GM12878 (cell line): ENCODE results near the gene GPR31. TPM values are rescaled to one million over a fixed set of nuclear protein-coding genes. Genes with fewer than 3 reads are reported as not detected.

Experiments used
- ATAC-seq: fragments of 200-7000 bp; cut with Tn5 transposase; 3 replicates; pipeline ENCODE4 v1.9.1; 2020; ENCODE audit warnings: mild to moderate bottlenecking, moderate library complexity
- BruUV-seq: library from RNA; stranded (reverse); fragments of 400-500 nt; replicated peaks from 2 replicates; lab custom pipeline; 2021; lab: Mats Ljungman, UMichigan
- CTCF ChIA-PET: fragments of 300-600 bp; sonication (Branson Sonifier 250); formaldehyde crosslinking; extraction: SDS; loops from one replicate; lab custom pipeline; 2021; ENCODE audit warnings: inconsistent platforms; lab: Yijun Ruan, JAX
- POLR2A ChIA-PET: fragments of 350-600 bp; formaldehyde crosslinking; extraction: SDS; loops from one replicate; lab custom pipeline; 2021; ENCODE audit warnings: inconsistent platforms; lab: Charles Lee
- RAD21 ChIA-PET: fragments of 300-600 bp; sonication (Branson Sonifier 250); formaldehyde crosslinking; loops from one replicate; lab custom pipeline; 2023; ENCODE audit warnings: antibody characterized with exemption; ENCODE audit not compliant: unreplicated experiment; lab: Charles Lee
- SMC1A ChIA-PET: fragments of 300-600 bp; sonication (Branson Sonifier 250); formaldehyde crosslinking; loops from one replicate; lab custom pipeline; 2023; ENCODE audit not compliant: unreplicated experiment, uncharacterized antibody; lab: Charles Lee
- DNase-seq: peaks from one replicate; pipeline ENCODE4 v3.0.0-alpha.2; 2011; ENCODE audit warnings: low read depth, low spot score
- FAIRE-seq: peaks from 3 replicates; lab custom pipeline; 2011; peaks lifted over from hg19 to GRCh38; lab: Jason Lieb, UNC
- H2AFZ ChIP-seq: 2 replicates; pipeline ENCODE4 v1.6.0; 2011; ENCODE audit warnings: low read depth, low read length, control low read depth; ENCODE audit not compliant: control insufficient read depth
- H3K27ac ChIP-seq: 2 replicates; pipeline ENCODE4 v1.5.1; 2011; ENCODE audit warnings: control low read depth; ENCODE audit not compliant: control insufficient read depth, insufficient read depth
- H3K27me3 ChIP-seq, 2 experiments: replicated peaks in 1 of 2; 2 replicates each; pipeline versions ENCODE4 v1.6.0 to v1.6.1; 2011; ENCODE audit warnings: low read length in 1 of 2; ENCODE audit not compliant: control insufficient read depth in 2 of 2, insufficient read depth in 2 of 2
- H3K36me3 ChIP-seq, 2 experiments: 2 replicates each; pipeline ENCODE4 v1.5.1; 2011; ENCODE audit warnings: low read length in 1 of 2; ENCODE audit not compliant: control insufficient read depth in 2 of 2, insufficient read depth in 2 of 2
- H3K4me1 ChIP-seq: 2 replicates; pipeline ENCODE4 v1.6.1; 2011; ENCODE audit warnings: mild to moderate bottlenecking, low read length, moderate library complexity, mixed read lengths; ENCODE audit not compliant: control insufficient read depth, insufficient read depth
- H3K4me2 ChIP-seq: 2 replicates; pipeline ENCODE4 v1.6.0; 2011; ENCODE audit warnings: control low read depth; ENCODE audit not compliant: control insufficient read depth, insufficient read depth
- H3K4me3 ChIP-seq: fragments of 200-600 bp; sonication (generic); 2 replicates; pipeline ENCODE4 v1.5.1; 2016
- H3K79me2 ChIP-seq: 2 replicates; pipeline ENCODE4 v1.6.0; 2011; ENCODE audit warnings: low read length; ENCODE audit not compliant: control insufficient read depth, insufficient read depth
- H3K9ac ChIP-seq: 2 replicates; pipeline ENCODE4 v1.8.0; 2011; ENCODE audit warnings: low read length, control low read depth, mixed read lengths; ENCODE audit not compliant: control insufficient read depth, insufficient read depth
- H3K9me3 ChIP-seq: replicated peaks from 3 replicates; pipeline ENCODE4 v1.5.1; 2011; ENCODE audit warnings: mild to moderate bottlenecking, low read length; ENCODE audit not compliant: control insufficient read depth, insufficient read depth
- H4K20me1 ChIP-seq: 2 replicates; pipeline ENCODE4 v1.6.0; 2011; ENCODE audit not compliant: control insufficient read depth, insufficient read depth
- CHD1 ChIP-seq: IDR thresholded peaks from 2 replicates; pipeline ENCODE4 v1.6.1; 2012; ENCODE audit warnings: low read depth, low read length, improper control_type of control experiment
- E2F8 ChIP-seq: fragments of 450-650 bp; IDR thresholded peaks from 2 replicates; pipeline ENCODE4 v1.6.1; 2018; ENCODE audit warnings: mild to moderate bottlenecking, low read depth, moderate library complexity; ENCODE audit not compliant: partially characterized antibody
- FOS ChIP-seq: IDR thresholded peaks from 3 replicates; pipeline ENCODE4 v1.6.1; 2011; ENCODE audit warnings: borderline replicate concordance; ENCODE audit not compliant: insufficient read length; ENCODE audit errors: extremely low read depth
- GATAD2B ChIP-seq: fragments of 450-650 bp; conservative IDR thresholded peaks from 2 replicates; pipeline ENCODE4 v1.6.1; 2017; ENCODE audit warnings: low read depth, mild to moderate bottlenecking, moderate library complexity
- HSF1 ChIP-seq: fragments of 150-350 bp; IDR thresholded peaks from 2 replicates; pipeline ENCODE4 v1.6.1; 2014; ENCODE audit warnings: mild to moderate bottlenecking, low read depth, low read length
- IKZF2 ChIP-seq, 2 experiments: fragments of 450-650 bp; IDR thresholded peaks; 2 replicates each; pipeline ENCODE4 v1.6.1; 2017; ENCODE audit warnings: mild to moderate bottlenecking in 2 of 2, moderate library complexity in 2 of 2
- JUND ChIP-seq: IDR thresholded peaks from 2 replicates; pipeline ENCODE4 v1.6.1; 2012; ENCODE audit warnings: low read depth, mild to moderate bottlenecking, low read length, improper control_type of control experiment, moderate library complexity
- LARP7 ChIP-seq: fragments of 450-650 bp; IDR thresholded peaks from 2 replicates; pipeline ENCODE4 v1.6.1; 2017; ENCODE audit warnings: mild to moderate bottlenecking
- MEF2A ChIP-seq: IDR thresholded peaks from 2 replicates; pipeline ENCODE4 v1.6.1; 2011; ENCODE audit warnings: low read depth, mild to moderate bottlenecking, low read length, moderate library complexity; ENCODE audit not compliant: insufficient read depth
- MEF2B ChIP-seq: fragments of 450-650 bp; IDR thresholded peaks from 2 replicates; pipeline ENCODE4 v1.6.1; 2018; ENCODE audit warnings: mild to moderate bottlenecking, moderate library complexity; ENCODE audit not compliant: partially characterized antibody, poor library complexity, severe bottlenecking
- NR2C1 ChIP-seq: fragments of 450-650 bp; IDR thresholded peaks from 2 replicates; pipeline ENCODE4 v1.6.1; 2017; ENCODE audit warnings: antibody characterized with exemption, mild to moderate bottlenecking, moderate library complexity
- PAX5 ChIP-seq: IDR thresholded peaks from 2 replicates; pipeline ENCODE4 v1.6.1; 2011; ENCODE audit warnings: low read depth, low read length, borderline replicate concordance
- RB1 ChIP-seq: fragments of 450-650 bp; formaldehyde crosslinking; IDR thresholded peaks from 2 replicates; pipeline ENCODE4 v1.6.1; 2017; ENCODE audit warnings: mild to moderate bottlenecking, borderline replicate concordance
- SIX5 ChIP-seq: IDR thresholded peaks from 2 replicates; pipeline ENCODE4 v1.6.1; 2011; ENCODE audit warnings: mild to moderate bottlenecking, low read depth, low read length, moderate library complexity; ENCODE audit not compliant: severe bottlenecking
- SREBF1 ChIP-seq: IDR thresholded peaks from 2 replicates; pipeline ENCODE4 v1.6.1; 2012; ENCODE audit warnings: mild to moderate bottlenecking, low read length
- STAT3 ChIP-seq: IDR thresholded peaks from 2 replicates; pipeline ENCODE4 v1.6.1; 2011; ENCODE audit warnings: low read depth, low read length, improper control_type of control experiment
- TCF7 ChIP-seq: IDR thresholded peaks from 2 replicates; pipeline ENCODE4 v1.6.1; 2014; ENCODE audit warnings: antibody characterized with exemption, borderline replicate concordance
- WRNIP1 ChIP-seq: IDR thresholded peaks from 2 replicates; pipeline ENCODE4 v1.6.1; 2011; ENCODE audit warnings: low read depth, low read length, improper control_type of control experiment, borderline replicate concordance
- WGBS: methylation state at CpG from one replicate; pipeline ENCODE4 v1.1.6; 2016; ENCODE audit warnings: low lambda C conversion rate; ENCODE audit not compliant: insufficient replicate concordance, insufficient coverage; ENCODE audit errors: missing lambda C conversion rate; 5-methylcytosine and 5-hydroxymethylcytosine counted together
- in situ Hi-C: fragments of 300-500 bp; cut with MboI; formaldehyde crosslinking; loops from 9 replicates; pipeline ENCODE4 v1.14.3; 2018; ENCODE audit warnings: mixed read lengths
- intact Hi-C: fragments of 100-400 bp; cut with micrococcal nuclease; formaldehyde crosslinking; loops from one replicate; pipeline ENCODE4 v1.14.2; 2022; ENCODE audit not compliant: unreplicated experiment
- polyA plus RNA-seq, 11 experiments: library from polyadenylated mRNA; depleted of rRNA in 4 of 11; unstranded in 6 of 11; stranded (reverse) in 5 of 11; fragments of >200 nt; fragmentation: Nextera tagmentation in 4 of 11; fragmentation: Illumina TruSeq in 1 of 11; extraction: Ambion mirVana in 4 of 11; extraction: Trizol in 1 of 11; gene quantifications; 1 replicate in 1 of 11; 2 replicates in 10 of 11; pipeline versions ENCODE4 v1.2.1 to v1.2.3, GENCODE V29; 2011 to 2016; ENCODE audit warnings: inconsistent platforms in 2 of 11, missing spikeins in 2 of 11, low read depth in 1 of 11
- total RNA-seq, 4 experiments: library from RNA; depleted of rRNA in 3 of 4; stranded (reverse); fragments of >200 nt in 3 of 4; fragmentation: Illumina TruSeq in 1 of 4; extraction: Trizol in 1 of 4; gene quantifications; 2 replicates each; pipeline versions ENCODE4 v1.2.1 to v1.2.3, GENCODE V29; 2013 to 2021

Gene GPR31
- total and polyA plus RNA-seq, 10 of the 15 experiments (the other 5 are each of a cell fraction or from before 2014, with no cell fraction given) = not detected

GRCh38 chr6:167134448-167135328 lies 23.1 kb downstream of the GPR31 start:
- ChIA-PET POLR2A (interaction anchor here (1.1 kb wide), 1 partner anchor 41 kb away, joined by 3 read pairs; no protein-coding TSS in a partner anchor), SMC1A (interaction anchor here (1.0 to 12.4 kb wide), 2 partner anchors 11 to 134 kb away, joined by 3 to 351 read pairs; partner anchors contain the start of gene CCR6), RAD21 (interaction anchor here (1.3 to 9.3 kb wide), 3 partner anchors 13 to 43 kb away, joined by 4 to 120 read pairs (median 13); partner anchors contain the start of gene CCR6), CTCF (interaction anchor here (1.5 to 2.3 kb wide), 2 partner anchors 7 to 46 kb away, joined by 4 to 20 read pairs; no protein-coding TSS in a partner anchor)
- 87% methylated on average over 23 of the region's 23 CpGs for WGBS
- Histone ChIP-seq H3K9me3 (no peaks in the 10 kb centered on the region), H3K36me3 (peaks cover 0 to 4% of the 10 kb centered on the region in 2 experiments; a peak in 2 of 4 replicates), H3K4me3 (no peak overlapping the region), H3K9ac (no peak overlapping the region), H2AFZ (no peak overlapping the region), H3K79me2 (no peaks in the 10 kb centered on the region; the same call in 1 of the 2 replicates), H3K27ac (no peak overlapping the region), H4K20me1 (no peaks in the 10 kb centered on the region), H3K4me1 (peaks cover 13% of the 10 kb centered on the region), H3K27me3 (no peaks in the 10 kb centered on the region), H3K4me2 (no peak overlapping the region)
- ATAC-seq (no peak), DNase-seq (no peak), FAIRE-seq (no peak)
- intact Hi-C loops (no loop called here), in situ Hi-C loops (loop anchor here (10.0 to 25.0 kb wide), 2 partner anchors 122 to 360 kb away; no protein-coding TSS in a partner anchor)
- TF ChIP-seq SREBF1 = no peak
- no peak for TF ChIP-seq E2F8
- no peak for TF ChIP-seq HSF1
- TF ChIP-seq MEF2B = no peak
- no peak for TF ChIP-seq LARP7
- TF ChIP-seq CHD1 = no peak
- TF ChIP-seq TCF7 = no peak
- no peak for TF ChIP-seq MEF2A
- TF ChIP-seq STAT3 = no peak
- no peak for TF ChIP-seq JUND
- no peak for TF ChIP-seq NR2C1
- no peak for TF ChIP-seq GATAD2B
- no peak for TF ChIP-seq FOS
- TF ChIP-seq PAX5 = no peak
- TF ChIP-seq IKZF2 (IDR thresholded peaks at IDR 0.05) = no peak
- no peak for TF ChIP-seq SIX5
- TF ChIP-seq WRNIP1 = no peak
- no peak for TF ChIP-seq RB1
- BruUV-seq = no TSS peak
